ENCODE measurements around the gene NFIL3.
A peak's percentile ranks its signal among the peaks of the same experiment; 100 is the strongest.

Gene NFIL3

GRCh38 chr9:91422758-91423711 lies 597 bp downstream of the NFIL3 start:
- peak in 2 of 3 donors; percentile 13 to 39 for DNase-seq (ENCODE audit: low read depth in 3 of 3, low spot score in 1 of 3)

DNA sequence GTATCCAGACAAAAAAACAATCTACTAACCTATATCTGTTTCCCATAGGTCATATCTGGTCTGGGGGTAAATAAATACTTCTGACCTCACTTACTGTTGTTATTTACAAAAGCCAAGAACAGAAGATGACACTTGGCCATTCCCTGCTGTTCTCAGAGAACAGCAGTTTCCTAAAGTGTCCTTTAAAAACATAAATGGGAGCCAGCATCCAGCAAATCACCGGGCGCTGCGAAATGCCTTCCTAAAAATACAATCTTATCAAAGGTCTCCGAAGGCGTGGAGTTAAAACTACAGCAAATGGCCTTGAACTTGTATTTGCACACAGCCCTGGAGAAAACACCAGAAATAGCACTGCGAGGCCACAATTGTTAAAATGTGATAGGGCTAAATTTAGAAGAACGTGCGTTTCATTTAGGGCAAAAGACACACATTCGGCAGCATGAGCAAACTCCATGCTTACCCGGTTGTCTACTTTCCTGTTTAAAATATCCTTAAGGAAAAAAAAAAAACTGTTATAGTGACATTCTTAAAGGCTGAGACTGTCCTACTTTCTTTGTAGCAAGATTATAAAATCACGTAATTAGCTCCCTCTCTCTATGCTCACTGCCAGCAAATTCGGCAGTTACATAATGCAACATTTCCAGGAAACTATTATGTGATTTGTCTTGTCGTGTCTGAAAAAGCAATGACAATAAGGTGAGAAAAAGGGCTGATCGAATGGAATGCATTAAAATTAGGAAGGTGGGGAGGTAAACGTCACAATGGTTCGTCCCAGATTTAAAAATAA lies 1.5 kb downstream of the NFIL3 start:
- no peak for DNase-seq (ENCODE audit: low read depth in 3 of 3, low spot score in 1 of 3)

DNA sequence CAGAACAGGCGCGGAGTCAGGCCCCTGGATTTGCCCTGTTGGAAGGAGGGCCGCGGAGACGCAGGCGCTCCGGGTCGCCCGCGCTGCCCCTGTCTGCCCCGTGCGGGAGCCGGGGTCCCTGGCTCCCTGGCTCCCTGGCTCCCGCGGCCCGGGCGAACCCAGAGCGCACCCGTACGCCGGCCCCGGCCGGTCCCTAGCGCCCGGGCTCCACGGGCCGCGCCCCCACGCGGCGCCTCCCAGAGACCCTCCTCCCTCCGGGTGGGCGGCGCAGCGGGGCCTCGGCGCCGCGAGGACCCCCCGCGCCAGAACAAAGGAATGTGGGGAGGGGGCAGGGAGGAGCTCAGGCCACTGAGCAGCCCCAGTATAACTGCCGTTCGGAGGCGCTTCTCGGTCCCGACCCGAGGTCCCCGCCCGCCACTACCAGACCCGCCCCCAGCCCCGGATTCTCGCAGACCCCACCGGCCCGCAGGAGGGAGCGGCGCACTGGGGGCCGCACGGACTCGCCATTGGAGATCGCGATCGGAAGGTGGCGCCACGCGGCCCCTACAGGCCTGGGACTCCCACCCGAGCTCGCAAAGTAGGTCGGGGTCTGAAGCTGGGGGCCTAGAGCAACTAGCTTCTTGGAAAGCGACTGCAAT lies 2.4 kb downstream of the NFIL3 start:
- no peak for DNase-seq (ENCODE audit: low read depth in 3 of 3, low spot score in 1 of 3)

GRCh38 chr9:91420501-91421127 lies 3.0 kb downstream of the NFIL3 start:
- no peak for DNase-seq (ENCODE audit: low read depth in 3 of 3, low spot score in 1 of 3)

GRCh38 chr9:91419222-91420191 lies 4.1 kb downstream of the NFIL3 start:
- no peak for DNase-seq (ENCODE audit: low read depth in 3 of 3, low spot score in 1 of 3)

GRCh38 chr9:91418215-91418610 lies 5.4 kb downstream of the NFIL3 start:
- DNase-seq (ENCODE audit: low read depth in 3 of 3, low spot score in 1 of 3): no peak

- DNase-seq (ENCODE audit: low read depth in 3 of 3, low spot score in 1 of 3): no peak
Observed at GRCh38 chr9:91417602-91418214, 5.9 kb downstream of the NFIL3 start.

DNA sequence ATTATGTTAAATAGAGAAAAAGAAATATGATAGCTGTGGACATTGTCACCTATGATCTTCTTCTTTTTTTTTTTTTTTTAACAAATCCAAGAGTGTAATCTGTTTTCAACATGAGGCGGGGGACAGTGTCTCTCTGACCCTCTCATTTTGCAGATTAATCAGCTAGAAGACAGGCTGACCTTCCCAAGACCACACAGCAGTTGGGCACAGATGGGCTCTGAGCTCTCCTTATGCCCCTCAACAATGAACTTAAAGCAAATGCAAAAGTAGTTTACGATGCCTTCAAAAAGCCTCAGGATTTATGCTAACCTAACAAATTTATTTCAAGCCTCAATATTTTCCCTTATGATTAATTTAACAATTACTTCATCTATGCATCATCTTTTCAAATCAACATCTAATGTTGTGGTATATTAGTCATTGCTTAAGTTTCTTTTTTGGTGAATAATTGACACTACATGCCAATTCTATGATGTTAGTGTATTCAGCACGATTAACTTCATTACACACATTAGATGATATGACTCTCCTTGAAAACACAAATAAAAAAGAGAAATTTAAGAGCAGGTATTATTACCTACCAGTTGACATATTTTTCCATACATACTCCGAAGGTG lies 7.4 kb downstream of the NFIL3 start:
- DNase-seq (ENCODE audit: low read depth in 3 of 3, low spot score in 1 of 3): no peak

DNA sequence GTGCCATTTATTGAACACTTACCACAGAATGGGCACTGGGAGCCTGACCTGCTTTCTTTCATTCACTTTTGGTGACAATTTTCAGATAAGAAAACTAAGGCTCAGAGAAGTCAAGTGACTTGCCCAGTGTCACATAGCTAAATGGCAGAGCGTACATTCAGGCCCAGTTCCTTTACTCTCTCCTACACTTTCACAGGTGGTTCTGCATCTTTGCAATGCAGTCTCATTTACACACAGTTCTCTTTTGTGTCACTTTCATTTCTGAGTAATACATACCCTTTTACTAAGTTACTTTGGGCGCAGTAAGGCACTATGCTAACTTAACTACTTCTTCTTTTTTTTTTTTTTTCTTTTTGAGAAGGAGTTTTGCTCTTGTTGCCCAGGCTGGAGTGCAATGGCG lies 8.3 kb downstream of the NFIL3 start:
- no peak for DNase-seq (ENCODE audit: low read depth in 3 of 3, low spot score in 1 of 3)

DNA sequence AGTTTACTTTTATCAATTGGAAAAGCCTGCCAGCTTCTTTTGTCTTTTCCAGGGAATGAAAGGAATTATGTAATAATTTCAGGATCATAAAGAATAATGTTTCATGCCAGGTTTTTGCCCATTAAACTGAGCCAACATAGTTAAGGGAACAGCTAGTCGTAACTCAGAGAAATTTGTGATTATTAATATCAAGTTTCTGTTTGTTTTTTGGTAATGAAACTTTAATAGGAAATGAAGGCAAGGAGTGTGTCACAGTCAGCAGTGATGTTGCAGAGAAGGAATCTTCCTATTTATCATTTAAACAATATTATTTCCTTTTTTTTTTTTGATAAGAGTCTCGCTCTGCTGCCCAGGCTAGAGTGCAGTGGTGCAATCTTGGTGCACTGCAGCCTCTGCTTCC lies 10.7 kb downstream of the NFIL3 start:
- no peak for DNase-seq (ENCODE audit: low read depth in 3 of 3, low spot score in 1 of 3)

DNA sequence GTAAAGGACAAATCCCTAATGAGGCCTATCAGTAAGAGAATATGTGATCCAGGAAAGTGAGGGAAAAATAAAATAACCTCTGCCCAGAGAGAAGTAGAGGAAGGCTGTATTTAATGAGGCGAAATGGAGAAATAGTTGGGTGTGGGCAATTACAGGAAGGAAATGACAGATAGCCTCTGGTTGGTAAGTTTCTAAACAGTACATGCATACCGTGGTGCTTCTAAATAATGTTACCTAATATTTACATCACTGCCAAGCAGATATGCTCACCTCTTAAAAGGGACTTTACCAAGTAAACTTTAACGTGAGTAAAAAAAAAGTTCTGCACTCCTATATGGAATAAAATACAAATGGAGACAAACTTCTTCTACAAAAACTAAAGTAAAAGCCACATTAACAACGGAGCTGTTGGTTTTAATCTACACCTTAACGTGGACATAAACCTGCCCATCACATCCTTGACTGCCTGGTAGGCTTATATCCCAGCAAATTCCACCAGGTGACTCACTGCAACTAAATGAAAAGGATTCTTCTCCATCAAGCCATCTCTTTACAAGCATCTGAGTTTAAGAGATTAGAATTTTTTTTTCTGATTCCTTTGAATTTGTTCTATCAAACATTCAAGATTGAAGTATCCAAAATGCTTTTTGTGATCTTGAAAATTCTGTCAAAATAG lies 12.4 kb downstream of the NFIL3 start:
- no peak for DNase-seq (ENCODE audit: low read depth in 3 of 3, low spot score in 1 of 3)

GRCh38 chr9:91410161-91410560 lies 13.5 kb downstream of the NFIL3 start:
- no peak for DNase-seq (ENCODE audit: low read depth in 3 of 3, low spot score in 1 of 3)

DNA sequence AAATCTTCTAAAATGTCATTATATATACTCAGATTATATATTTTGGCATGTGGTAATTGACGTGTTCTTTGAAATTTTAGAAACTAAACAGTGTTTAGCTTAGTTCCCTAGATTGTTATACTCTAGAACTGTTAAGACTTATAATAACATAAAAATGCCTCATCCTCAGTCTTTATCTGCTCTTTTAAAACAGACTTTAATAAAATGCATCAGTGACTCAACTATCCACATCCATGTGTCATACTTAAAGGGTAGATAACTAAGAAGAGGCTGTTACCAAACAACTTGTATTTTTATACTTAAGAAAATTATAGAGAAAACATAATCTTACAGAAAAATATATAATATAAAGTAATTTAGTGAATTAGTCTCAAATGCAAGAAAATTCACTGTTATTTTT lies 15.2 kb downstream of the NFIL3 start:
- no peak for DNase-seq (ENCODE audit: low read depth in 3 of 3, low spot score in 1 of 3)

GRCh38 chr9:91407580-91408318 lies 15.9 kb downstream of the NFIL3 start:
- no peak for DNase-seq (ENCODE audit: low read depth in 3 of 3, low spot score in 1 of 3)

DNA sequence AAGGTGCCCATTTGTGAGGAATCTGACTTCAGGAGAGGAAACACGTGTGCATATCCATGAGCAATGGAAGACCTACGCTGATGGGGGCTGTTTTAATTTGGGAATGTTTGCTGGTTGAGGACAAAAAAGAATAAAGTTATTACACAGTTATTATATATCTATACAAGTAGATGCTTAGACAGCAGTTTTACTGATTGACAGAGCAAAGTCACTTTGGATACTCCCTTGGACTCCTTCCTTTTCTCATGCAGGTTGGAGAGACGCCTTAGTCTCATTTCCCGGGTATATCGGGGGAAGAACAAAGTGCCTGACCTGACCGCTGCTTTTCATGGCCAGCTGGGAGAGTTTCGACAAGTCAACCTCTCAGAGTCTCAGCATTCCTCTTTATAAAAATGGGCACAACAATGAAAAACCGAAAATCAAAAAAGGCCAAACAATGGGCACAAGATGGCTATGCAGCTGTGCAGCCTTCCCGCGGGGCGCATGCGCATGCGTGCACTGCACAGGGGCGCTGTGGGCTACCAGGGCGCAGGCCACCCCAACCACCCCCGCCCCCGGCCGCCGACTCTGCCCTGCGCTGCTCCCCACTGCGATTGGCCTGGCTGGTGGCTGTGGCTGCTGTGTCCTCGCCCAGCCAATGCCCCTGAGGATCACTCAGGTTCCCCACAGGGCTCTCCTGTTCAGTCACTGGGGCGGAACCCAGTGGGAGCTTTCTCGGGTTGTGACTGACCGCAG lies 18.1 kb downstream of the NFIL3 start:
- no peak for DNase-seq (ENCODE audit: low read depth in 3 of 3, low spot score in 1 of 3)

- no peak for DNase-seq (ENCODE audit: low read depth in 3 of 3, low spot score in 1 of 3)
Observed at GRCh38 chr9:91403665-91404543, 19.7 kb downstream of the NFIL3 start.
